H1 (cell line): ENCODE measurements around the gene TMEM165. TPM values are rescaled to one million over a fixed set of nuclear protein-coding genes. Genes with fewer than 3 reads are reported as not detected.

Experiments used
- CBX5 ChIP-seq: fragments of 300-800, 300-1000 bp; sonication (generic); IDR thresholded peaks from 2 replicates; pipeline ENCODE4 v1.7.1; 2016; ENCODE audit warnings: antibody characterized with exemption, low read length, low read depth
- CHD7 ChIP-seq: fragments of 300-600 bp; sonication (generic); IDR thresholded peaks from 2 replicates; pipeline ENCODE4 v1.7.1; 2012; ENCODE audit warnings: low read length, moderate library complexity, mild to moderate bottlenecking, inconsistent platforms; ENCODE audit not compliant: insufficient replicate concordance
- RXRA ChIP-seq: IDR thresholded peaks from 2 replicates; pipeline ENCODE4 v1.6.1; 2011; ENCODE audit warnings: low read depth, mild to moderate bottlenecking, low read length, moderate library complexity; ENCODE audit not compliant: insufficient read depth
- SAP30 ChIP-seq: fragments of 300-600 bp; sonication (generic); IDR thresholded peaks from 2 replicates; pipeline ENCODE4 v1.7.1; 2012; ENCODE audit warnings: low read length, moderate library complexity, mild to moderate bottlenecking, inconsistent platforms; ENCODE audit not compliant: insufficient read depth, insufficient replicate concordance
- SUZ12 ChIP-seq: fragments of 200-600 bp; sonication (generic); IDR thresholded peaks from 2 replicates; pipeline ENCODE4 v1.6.1; 2012; ENCODE audit warnings: mild to moderate bottlenecking, inconsistent platforms, low read length, moderate library complexity, mixed read lengths
- polyA plus RNA-seq, 7 experiments: library from polyadenylated mRNA; depleted of rRNA in 3 of 7; stranded (reverse) in 5 of 7; unstranded in 2 of 7; fragments of >200 nt in 5 of 7; fragments of 200-250 nt in 2 of 7; gene quantifications; 1 replicate in 5 of 7; 2 replicates in 1 of 7; 4 replicates in 1 of 7; pipeline versions ENCODE4 v1.2.1 to v1.2.3, GENCODE V29; 2011 to 2013; ENCODE audit warnings: missing spikeins in 2 of 7, mixed read lengths in 2 of 7
- total RNA-seq: library from RNA; stranded (reverse); fragmentation: NEBNext Ultra II Directional; extraction: Animal tissue kit (Norgen Biotek cat#: 25700); gene quantifications from 2 replicates; pipeline ENCODE4 v1.2.1, GENCODE V29; 2021

TMEM165 gene
- total and polyA plus RNA-seq, 2 of the 8 experiments (the other 6 are each of a cell fraction or from before 2014, with no cell fraction given), result 85.5 to 125 TPM

GRCh38 chr4:55405073-55405472, 9.3 kb downstream of the TMEM165 start (continued):
- TF ChIP-seq CHD7, result no peak
- TF ChIP-seq SUZ12, result no peak
- TF ChIP-seq RXRA, result no peak
- no peak for TF ChIP-seq CBX5
- no peak for TF ChIP-seq SAP30
